Left lung (tissue), 10 donors: ENCODE measurements around the gene SEMA4A. TPM values are rescaled to one million over a fixed set of nuclear protein-coding genes. Genes with fewer than 3 reads are reported as not detected.
A peak's percentile ranks its signal among the peaks of the same experiment; 100 is the strongest.

ENCODE experiments used
- ATAC-seq: fragments of 200-7000 bp; cut with Tn5 transposase; one replicate; pipeline ENCODE4 v1.9.1; 2020; ENCODE audit warnings: moderate library complexity
- DNase-seq, 4 donors: peaks; one replicate each; pipeline ENCODE4 v3.0.0-alpha.2; 2013 to 2020
- H3K27ac ChIP-seq, 2 donors: fragments of 200-600 bp; sonication (generic) in 1 of 2; one replicate each; pipeline versions ENCODE4 v1.5.0 to v1.8.0; 2020 to 2021
- H3K27me3 ChIP-seq, 2 donors: fragments of 200-600 bp; sonication (generic) in 1 of 2; one replicate each; pipeline versions ENCODE4 v1.5.0 to v1.8.0; 2020 to 2021
- H3K36me3 ChIP-seq, 2 donors: fragments of 200-600 bp; sonication (generic) in 1 of 2; one replicate each; pipeline versions ENCODE4 v1.5.0 to v1.8.0; 2020 to 2021
- H3K4me1 ChIP-seq, 2 donors: fragments of 200-600 bp; one replicate each; pipeline ENCODE4 v1.8.0; 2021
- H3K4me3 ChIP-seq, 2 donors: fragments of 200-600 bp; sonication (generic) in 1 of 2; one replicate each; pipeline versions ENCODE4 v1.5.0 to v1.8.0; 2020 to 2021; ENCODE audit warnings: mild to moderate bottlenecking in 1 of 2
- H3K9me3 ChIP-seq, 2 donors: fragments of 200-600 bp; sonication (generic) in 1 of 2; one replicate each; pipeline versions ENCODE4 v1.5.0 to v1.8.0; 2020 to 2021
- CTCF ChIP-seq, 2 donors: fragments of 200-600 bp; sonication (generic) in 1 of 2; IDR thresholded peaks; one replicate each; pipeline versions ENCODE4 v1.5.0 to v1.8.0; 2021; ENCODE audit warnings: antibody characterized with exemption in 2 of 2
- intact Hi-C, 2 donors: fragments of 100-400 bp; cut with DNase I; formaldehyde crosslinking; loops; one replicate each; pipeline versions ENCODE4 v1.11.2 to v1.14.2; 2022
- polyA plus RNA-seq, 6 donors: library from polyadenylated mRNA; unstranded; fragments of 120-200 nt; gene quantifications; one replicate each; pipeline ENCODE4 v1.2.1, GENCODE V29; 2013; ENCODE audit not compliant: insufficient read length in 6 of 6
- total RNA-seq, 2 donors: library from RNA; stranded (reverse); fragmentation: NEBNext Ultra II Directional; extraction: Animal tissue kit (Norgen Biotek cat#: 25700); gene quantifications; one replicate each; pipeline ENCODE4 v1.2.1, GENCODE V29; 2021
- donor health status: DM: no; HTN: yes; CAD: no.
- donor health status: DM: no; HTN: no; CAD: no.

SEMA4A gene
- total and polyA plus RNA-seq, 8 donors: 18.3 to 41.3 (median 25.2) TPM

GRCh38 chr1:156143765-156144489 lies 9.5 kb upstream of the SEMA4A start:
- intact Hi-C loops: no loop called here
- Histone ChIP-seq H3K27ac (no peak overlapping the region), H3K4me3 (no peak overlapping the region), H3K4me1 (peaks cover 10 to 32% of the 10 kb centered on the region in 2 donors), H3K27me3 (no peaks in the 10 kb centered on the region), H3K9me3 (no peaks in the 10 kb centered on the region), H3K36me3 (peaks cover 0 to 10% of the 10 kb centered on the region in 2 donors)
- DNase-seq: no peak
- no peak for ATAC-seq
- no peak for TF ChIP-seq CTCF (IDR thresholded peaks at IDR 0.05)

GRCh38 chr1:156144742-156145141 lies 8.6 kb upstream of the SEMA4A start:
- DNase-seq: no peak
- H3K4me1 ChIP-seq: peaks cover 10 to 40% of the 10 kb centered on the region in 2 donors
- intact Hi-C loops: loop anchor here in 1 of 2 donors (5.0 kb wide), 1 partner anchor 78 kb away; no protein-coding TSS in a partner anchor
- H3K27me3 ChIP-seq: peaks cover 0 to 4% of the 10 kb centered on the region in 2 donors
- TF ChIP-seq CTCF (IDR thresholded peaks at IDR 0.05): no peak
- H3K36me3 ChIP-seq: peaks cover 0 to 1% of the 10 kb centered on the region in 2 donors
- H3K4me3 ChIP-seq: no peak overlapping the region
- H3K9me3 ChIP-seq: no peaks in the 10 kb centered on the region
- no peak for ATAC-seq
- H3K27ac ChIP-seq: no peak overlapping the region

- H3K4me3 ChIP-seq: no peak overlapping the region
- no peaks in the 10 kb centered on the region for H3K36me3 ChIP-seq
- DNase-seq: no peak
- intact Hi-C loops: loop anchor here in 1 of 2 donors (5.0 kb wide), 1 partner anchor 77 kb away; no protein-coding TSS in a partner anchor
- no peak for ATAC-seq
- H3K27me3 ChIP-seq: peaks cover 0 to 11% of the 10 kb centered on the region in 2 donors
- no peak for TF ChIP-seq CTCF (IDR thresholded peaks at IDR 0.05)
- H3K9me3 ChIP-seq: no peaks in the 10 kb centered on the region
- H3K4me1 ChIP-seq: peaks cover 10 to 48% of the 10 kb centered on the region in 2 donors
- no peak overlapping the region for H3K27ac ChIP-seq
Measured at GRCh38 chr1:156145650-156146019, 7.8 kb upstream of the SEMA4A start.

GRCh38 chr1:156146020-156146768 lies 7.2 kb upstream of the SEMA4A start:
- no peaks in the 10 kb centered on the region for H3K9me3 ChIP-seq
- ATAC-seq (peak; percentile 80), DNase-seq (peak; percentile 63 to 88 (median 79))
- H3K27ac ChIP-seq: peak overlapping the region in 1 of 2 donors; percentile 91
- peaks cover 0 to 11% of the 10 kb centered on the region in 2 donors for H3K27me3 ChIP-seq
- peaks cover 10 to 53% of the 10 kb centered on the region in 2 donors for H3K4me1 ChIP-seq
- TF ChIP-seq CTCF (IDR thresholded peaks at IDR 0.05): peak; percentile 42 to 72
- intact Hi-C loops: loop anchor here in 1 of 2 donors (5.0 kb wide), 1 partner anchor 76 kb away; no protein-coding TSS in a partner anchor
- H3K36me3 ChIP-seq: no peaks in the 10 kb centered on the region
- no peak overlapping the region for H3K4me3 ChIP-seq
